MCF 10A (cell line): ENCODE results near the gene ACOXL. TPM values are rescaled to one million over a fixed set of nuclear protein-coding genes. Genes with fewer than 3 reads are reported as not detected.

Experiments
- BruUV-seq: library from RNA; stranded (reverse); fragments of 400-500 nt; replicated peaks from 2 replicates; lab custom pipeline; 2021; lab: Mats Ljungman, UMichigan
- CTCF ChIA-PET: fragments of 300-600 bp; sonication (Branson Sonifier 250); formaldehyde crosslinking; extraction: SDS; loops from one replicate; lab custom pipeline; 2021; ENCODE audit warnings: antibody characterized with exemption, inconsistent platforms; lab: Yijun Ruan, JAX
- POLR2A ChIA-PET: fragments of 300-600, 350-650 bp; sonication (Branson Sonifier 250); formaldehyde crosslinking; extraction: SDS; loops from one replicate; lab custom pipeline; 2020; ENCODE audit warnings: antibody characterized with exemption, inconsistent platforms; lab: Yijun Ruan, JAX
- DNase-seq: peaks from one replicate; pipeline ENCODE4 v3.0.0-alpha.2; 2018; ENCODE audit not compliant: unreplicated experiment
- H3K27ac Mint-ChIP-seq: one replicate; pipeline ENCODE4 v1.8.0; 2022; ENCODE audit warnings: mild to moderate bottlenecking, low read depth, mixed read lengths; ENCODE audit not compliant: unreplicated experiment
- H3K27me3 Mint-ChIP-seq: one replicate; pipeline ENCODE4 v1.8.0; 2022; ENCODE audit warnings: mixed read lengths; ENCODE audit not compliant: insufficient read depth, unreplicated experiment
- H3K36me3 Mint-ChIP-seq: one replicate; pipeline ENCODE4 v1.8.0; 2022; ENCODE audit warnings: mild to moderate bottlenecking, moderate library complexity, mixed read lengths; ENCODE audit not compliant: insufficient read depth, unreplicated experiment
- H3K4me1 Mint-ChIP-seq: one replicate; pipeline ENCODE4 v1.8.0; 2022; ENCODE audit warnings: mixed read lengths; ENCODE audit not compliant: insufficient read depth, unreplicated experiment
- H3K4me3 Mint-ChIP-seq: one replicate; pipeline ENCODE4 v1.8.0; 2022; ENCODE audit warnings: mild to moderate bottlenecking, moderate library complexity, mixed read lengths; ENCODE audit not compliant: unreplicated experiment
- H3K9me3 Mint-ChIP-seq: one replicate; pipeline ENCODE4 v1.8.0; 2022; ENCODE audit warnings: mixed read lengths; ENCODE audit not compliant: unreplicated experiment
- CTCF ChIP-seq: fragments of 200-600 bp; IDR thresholded peaks from one replicate; pipeline ENCODE4 v1.8.0; 2022; ENCODE audit warnings: antibody characterized with exemption, mild to moderate bottlenecking; ENCODE audit not compliant: unreplicated experiment
- intact Hi-C: fragments of 100-400 bp; cut with micrococcal nuclease; formaldehyde crosslinking; loops from 2 replicates; pipeline ENCODE4 v1.14.1; 2022
- total RNA-seq: library from RNA; stranded (reverse); gene quantifications from 2 replicates; pipeline ENCODE4 v1.2.3, GENCODE V29; 2022

The ACOXL gene
- total RNA-seq, 1 experiment from 2014 or later: not detected

- peaks cover 22% of the 10 kb centered on the region for H3K4me1 Mint-ChIP-seq
- no peaks in the 10 kb centered on the region for H3K9me3 Mint-ChIP-seq
- no peak for DNase-seq
- POLR2A ChIA-PET: no interaction called here
- peaks cover 28% of the 10 kb centered on the region for H3K27me3 Mint-ChIP-seq
- no peak overlapping the region for H3K4me3 Mint-ChIP-seq
- CTCF ChIA-PET: no interaction called here
- no peak for TF ChIP-seq CTCF
- BruUV-seq: no TSS peak
- intact Hi-C loops: no loop called here
- H3K36me3 Mint-ChIP-seq: peaks cover 5% of the 10 kb centered on the region
- no peak overlapping the region for H3K27ac Mint-ChIP-seq
These were observed 302.2 kb downstream of the ACOXL start for GRCh38 chr2:111034606-111035005.

GRCh38 chr2:111035830-111036441, 303.6 kb downstream of the ACOXL start:
- ChIA-PET POLR2A (no interaction called here), CTCF (interaction anchor here (0.6 to 0.7 kb wide), 2 partner anchors 19 to 27 kb away, joined by 3 read pairs; no protein-coding TSS in a partner anchor)
- TF ChIP-seq CTCF: no peak
- intact Hi-C loops: no loop called here
- Mint-ChIP-seq H3K4me1 (peaks cover 9% of the 10 kb centered on the region), H3K4me3 (no peak overlapping the region), H3K9me3 (no peaks in the 10 kb centered on the region), H3K36me3 (peaks cover 5% of the 10 kb centered on the region), H3K27me3 (peaks cover 40% of the 10 kb centered on the region), H3K27ac (no peak overlapping the region)
- no TSS peak for BruUV-seq
- no peak for DNase-seq

GRCh38 chr2:111037128-111037527, 304.8 kb downstream of the ACOXL start:
- ChIA-PET POLR2A (no interaction called here), CTCF (no interaction called here)
- Mint-ChIP-seq H3K27ac (no peak overlapping the region), H3K27me3 (peaks cover 52% of the 10 kb centered on the region), H3K36me3 (peaks cover 7% of the 10 kb centered on the region), H3K4me3 (no peak overlapping the region), H3K9me3 (no peaks in the 10 kb centered on the region), H3K4me1 (peaks cover 8% of the 10 kb centered on the region)
- intact Hi-C loops: no loop called here
- no peak for DNase-seq
- no peak for TF ChIP-seq CTCF
- no TSS peak for BruUV-seq

GRCh38 chr2:111039628-111040383, 307.4 kb downstream of the ACOXL start:
- no peaks in the 10 kb centered on the region for H3K9me3 Mint-ChIP-seq
- no peaks in the 10 kb centered on the region for H3K4me1 Mint-ChIP-seq
- intact Hi-C loops: no loop called here
- no peak overlapping the region for H3K4me3 Mint-ChIP-seq
- no peak overlapping the region for H3K27ac Mint-ChIP-seq
- H3K27me3 Mint-ChIP-seq: peaks cover 62% of the 10 kb centered on the region
- ChIA-PET POLR2A (interaction anchor here (0.6 to 1.5 kb wide), 2 partner anchors 11 to 18 kb away, joined by 3 to 5 read pairs; no protein-coding TSS in a partner anchor), CTCF (no interaction called here)
- BruUV-seq: no TSS peak
- DNase-seq: no peak
- peaks cover 9% of the 10 kb centered on the region for H3K36me3 Mint-ChIP-seq
- no peak for TF ChIP-seq CTCF
